H1 (cell line): ENCODE results near the gene DNAJB11. TPM values are rescaled to one million over a fixed set of nuclear protein-coding genes. Genes with fewer than 3 reads are reported as not detected.

ENCODE experiments used
- CBX8 ChIP-seq: fragments of 300-800, 300-1000 bp; sonication (generic); IDR thresholded peaks from 2 replicates; pipeline ENCODE4 v1.7.1; 2016; ENCODE audit warnings: low read depth, low read length, borderline replicate concordance
- CTCF ChIP-seq, 3 experiments: IDR thresholded peaks; 1 replicate in 2 of 3; 2 replicates in 1 of 3; pipeline versions ENCODE4 v1.5.1 to v1.6.1; 2011; ENCODE audit warnings: low read length in 3 of 3, mild to moderate bottlenecking in 3 of 3, inconsistent platforms in 2 of 3, low read depth in 1 of 3, moderate library complexity in 1 of 3; ENCODE audit not compliant: insufficient read depth in 1 of 3; ENCODE audit errors: control extremely low read depth in 1 of 3
- JUN ChIP-seq: IDR thresholded peaks from 2 replicates; pipeline ENCODE4 v1.6.1; 2011; ENCODE audit warnings: low read depth, mild to moderate bottlenecking, improper control_type of control experiment, low read length
- TEAD4 ChIP-seq: IDR thresholded peaks from 2 replicates; pipeline ENCODE4 v1.6.1; 2012; ENCODE audit warnings: low read depth, low read length, inconsistent platforms, mixed read lengths
- polyA plus RNA-seq, 7 experiments: library from polyadenylated mRNA; depleted of rRNA in 3 of 7; stranded (reverse) in 5 of 7; unstranded in 2 of 7; fragments of >200 nt in 5 of 7; fragments of 200-250 nt in 2 of 7; gene quantifications; 1 replicate in 5 of 7; 2 replicates in 1 of 7; 4 replicates in 1 of 7; pipeline versions ENCODE4 v1.2.1 to v1.2.3, GENCODE V29; 2011 to 2013; ENCODE audit warnings: missing spikeins in 2 of 7, mixed read lengths in 2 of 7
- total RNA-seq: library from RNA; stranded (reverse); fragmentation: NEBNext Ultra II Directional; extraction: Animal tissue kit (Norgen Biotek cat#: 25700); gene quantifications from 2 replicates; pipeline ENCODE4 v1.2.1, GENCODE V29; 2021

DNAJB11 gene
- total and polyA plus RNA-seq, 2 of the 8 experiments (the other 6 are each of a cell fraction or from before 2014, with no cell fraction given), result 14.6 to 63.9 TPM

DNA sequence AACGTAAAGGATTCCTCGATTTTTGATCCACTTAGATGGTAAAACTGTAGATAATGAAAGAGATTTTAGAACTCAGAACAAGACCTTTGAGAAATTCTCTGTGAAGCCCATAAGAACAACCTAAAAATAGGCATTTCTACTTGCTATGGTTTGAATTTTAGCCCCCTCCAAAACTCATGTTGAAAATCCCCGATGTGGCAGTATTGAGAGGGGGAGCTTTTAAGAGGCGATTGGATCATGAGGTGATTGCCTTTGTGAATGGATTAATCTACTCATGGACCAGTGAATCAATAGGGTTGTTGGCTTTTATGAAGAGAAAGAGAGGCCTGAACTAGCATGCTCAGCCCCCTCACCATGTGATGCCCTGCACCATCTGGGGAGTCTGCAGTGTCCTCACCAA is 22.2 kb downstream of the DNAJB11 start (continued):
- TF ChIP-seq CTCF (IDR thresholded peaks at IDR 0.05; ENCODE audit: control extremely low read depth in 1 of 3, insufficient read depth in 1 of 3, low read depth in 1 of 3, low read length in 3 of 3), result no peak
- no peak for TF ChIP-seq JUN
- no peak for TF ChIP-seq TEAD4
- no peak for TF ChIP-seq CBX8
